NCI-H2196 (cell line): ENCODE results near the gene P2RX3.

Source experiments
- DNase-seq: peaks from one replicate; lab custom pipeline; 2025; ENCODE audit not compliant: unreplicated experiment; lab: John Stamatoyannopoulos, UW

Gene P2RX3

DNA sequence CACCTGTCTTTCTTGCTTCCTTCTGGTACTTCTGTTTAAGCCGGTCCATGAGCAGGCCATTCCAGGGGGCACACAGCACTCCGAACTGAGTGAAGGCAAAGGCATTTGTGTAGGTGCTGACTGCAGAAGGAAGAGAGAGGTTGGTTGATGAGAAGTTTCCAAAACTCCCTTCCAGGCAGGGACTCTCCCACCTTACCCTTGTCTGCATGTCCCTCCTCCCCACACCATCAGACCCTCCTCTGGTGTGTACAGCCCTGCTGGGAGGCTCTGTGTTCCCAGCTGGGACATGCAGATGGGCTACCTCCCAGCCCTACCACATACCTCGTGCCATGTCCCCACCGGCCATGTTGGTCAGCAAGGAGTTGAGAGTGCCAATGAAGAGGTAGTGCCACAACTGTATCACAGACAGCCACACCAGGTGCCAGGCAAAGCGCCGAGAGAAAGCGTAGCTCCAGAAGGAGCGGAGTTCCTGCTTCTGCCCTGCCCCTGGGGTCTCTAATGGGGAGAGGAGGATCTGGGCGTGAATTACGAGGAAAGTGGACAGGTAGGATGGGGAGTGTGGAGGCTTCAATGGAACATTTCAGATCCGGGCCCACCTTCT, 76.6 kb downstream of the P2RX3 start:
- no peak for DNase-seq

DNA sequence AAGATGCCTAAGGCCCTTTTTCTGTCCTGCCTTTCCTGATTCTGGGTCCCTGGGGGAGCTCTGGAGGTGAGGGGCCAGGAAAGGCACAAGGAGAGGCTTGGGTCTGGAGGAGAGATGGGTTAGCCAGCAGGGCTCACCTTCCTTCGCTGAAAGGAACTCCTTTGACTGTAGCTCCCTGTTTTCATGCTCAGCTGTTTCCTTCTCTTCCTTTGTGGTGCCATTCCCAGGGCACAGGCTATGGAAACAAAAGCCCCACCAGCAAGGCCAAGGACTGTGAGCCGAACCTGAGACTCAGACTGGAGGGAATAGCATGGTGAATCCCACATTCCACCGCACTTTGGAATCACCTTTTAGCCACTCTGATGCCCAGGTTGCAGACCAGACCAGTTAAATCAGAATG, 78.3 kb downstream of the P2RX3 start:
- DNase-seq, result no peak

DNA sequence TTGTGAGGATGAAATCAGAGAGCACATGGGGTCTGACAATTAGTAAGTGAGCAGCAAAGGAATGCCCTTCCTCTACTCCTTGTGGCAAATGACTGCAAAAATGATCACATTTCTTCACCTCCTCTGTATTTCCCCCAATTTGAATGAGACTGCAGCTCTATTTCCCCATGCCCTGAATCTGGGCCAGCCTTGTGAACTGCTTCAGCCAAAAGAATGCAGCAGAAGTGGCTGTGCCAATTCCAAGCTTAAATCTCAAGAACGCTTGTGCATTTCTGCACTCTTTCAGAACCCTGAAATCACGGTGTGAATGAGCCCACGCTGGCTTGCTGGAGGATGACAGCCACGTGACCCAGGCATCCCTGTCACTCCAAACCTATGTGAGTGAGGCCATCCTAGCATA, 78.9 kb downstream of the P2RX3 start:
- DNase-seq, result no peak

DNA sequence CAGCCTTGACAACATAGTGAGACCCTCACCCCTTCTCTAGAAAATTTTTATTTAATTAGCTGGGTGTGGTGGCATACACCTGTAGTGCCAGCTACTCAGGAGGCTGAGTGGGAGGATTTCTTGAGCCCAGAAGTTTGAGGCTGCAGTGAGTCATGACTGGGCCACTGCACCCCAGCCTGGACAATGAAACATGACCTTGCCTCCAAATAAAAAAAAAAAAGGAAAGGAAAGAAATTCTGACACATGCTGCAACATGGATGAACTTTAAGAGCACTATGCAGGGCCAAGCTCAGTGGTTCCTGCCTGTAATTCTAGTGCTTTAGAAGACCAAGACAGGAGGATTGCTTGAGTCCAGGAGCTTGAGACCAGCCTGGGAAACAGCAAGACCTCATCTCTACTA, 80.0 kb downstream of the P2RX3 start:
- DNase-seq, result no peak

DNA sequence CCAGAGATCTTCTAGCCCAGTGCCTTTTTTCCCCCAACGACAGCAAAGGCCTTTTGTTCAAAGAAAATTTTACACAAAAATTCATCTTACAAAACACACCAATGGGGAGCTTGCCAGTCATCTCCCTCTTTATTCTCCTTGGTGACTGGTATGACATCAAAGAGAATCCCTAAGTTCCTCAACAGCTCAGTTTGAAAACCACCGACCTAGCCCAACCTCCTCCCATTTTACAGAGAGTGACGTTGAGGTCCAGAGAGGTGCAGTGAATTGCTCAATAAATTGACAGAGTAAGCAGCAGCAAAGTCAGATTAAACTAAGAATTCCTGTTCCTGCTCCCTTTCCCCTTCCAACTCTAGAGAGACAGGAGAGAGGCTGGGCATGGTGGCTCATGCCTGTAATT, 81.0 kb downstream of the P2RX3 start:
- DNase-seq, result no peak

DNA sequence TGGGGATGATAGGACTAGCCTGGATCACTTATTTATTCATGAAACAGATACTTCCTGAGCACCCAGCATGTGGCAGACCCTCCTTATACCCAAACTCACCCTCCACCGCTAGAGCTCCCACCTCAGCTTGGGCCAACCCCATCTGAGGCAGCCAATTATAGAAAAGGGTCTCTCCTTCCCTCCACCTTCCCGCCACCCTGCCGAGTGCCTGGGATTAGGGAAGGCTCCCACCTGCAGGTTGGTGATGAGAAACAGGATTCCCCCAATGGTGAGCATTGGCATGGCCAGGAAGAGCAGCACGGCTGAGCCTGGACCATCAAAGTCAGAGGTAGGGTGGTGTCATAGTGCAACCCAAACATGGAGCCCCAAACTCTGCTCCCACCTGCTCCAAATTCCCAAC, 82.9 kb downstream of the P2RX3 start:
- DNase-seq, result no peak

DNA sequence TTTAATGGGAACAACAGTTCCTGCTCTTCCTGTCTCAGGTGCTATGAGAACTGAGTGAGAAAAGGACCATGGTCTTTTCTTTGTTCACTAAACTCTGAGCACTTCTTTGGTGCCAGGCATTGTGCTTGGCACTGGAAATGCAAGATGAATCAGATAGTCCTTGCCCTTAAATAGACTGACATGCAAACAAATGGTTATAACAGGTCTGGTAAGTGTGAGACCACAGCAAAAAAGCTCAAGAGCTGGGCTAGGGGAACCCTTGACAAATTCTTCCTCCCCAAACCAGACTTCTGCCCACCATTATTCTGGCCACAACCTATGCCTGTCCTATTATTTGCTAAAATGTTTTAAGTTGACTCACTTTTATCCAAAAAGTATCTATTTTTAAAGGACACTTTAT, 83.7 kb downstream of the P2RX3 start:
- no peak for DNase-seq
